Heart left ventricle (tissue), 16 donors: ENCODE measurements around the gene UVRAG. TPM values are rescaled to one million over a fixed set of nuclear protein-coding genes. Genes with fewer than 3 reads are reported as not detected.

ENCODE experiments used
- ATAC-seq, 4 donors: fragments of 200-7000 bp; cut with Tn5 transposase; one replicate each; pipeline ENCODE4 v1.9.1; 2020 to 2022; ENCODE audit warnings: moderate library complexity in 4 of 4, mild to moderate bottlenecking in 3 of 4, moderate number of reproducible peaks in 1 of 4
- DNase-seq, 5 donors: peaks; one replicate each; pipeline ENCODE4 v3.0.0-alpha.2; 2020
- H3K27ac ChIP-seq, 12 donors: fragments of 200-600 bp; sonication (generic) in 4 of 12; one replicate each; pipeline versions ENCODE4 v1.5.0 to v1.8.0; 2016 to 2022; ENCODE audit warnings: mild to moderate bottlenecking in 2 of 12
- H3K27me3 ChIP-seq, 9 donors: fragments of 200-600 bp; sonication (generic) in 2 of 9; one replicate each; pipeline versions ENCODE4 v1.5.1 to v1.8.0; 2016 to 2022; ENCODE audit warnings: mild to moderate bottlenecking in 3 of 9
- H3K36me3 ChIP-seq, 9 donors: fragments of 200-600 bp; sonication (generic) in 2 of 9; one replicate each; pipeline versions ENCODE4 v1.5.0 to v1.8.0; 2018 to 2022; ENCODE audit warnings: mild to moderate bottlenecking in 2 of 9
- H3K4me1 ChIP-seq, 12 donors: fragments of 200-600 bp; sonication (generic) in 4 of 12; one replicate each; pipeline versions ENCODE4 v1.5.0 to v1.8.0; 2016 to 2022; ENCODE audit warnings: mild to moderate bottlenecking in 3 of 12
- H3K4me3 ChIP-seq, 12 donors: fragments of 200-600 bp; sonication (generic) in 4 of 12; one replicate each; pipeline versions ENCODE4 v1.5.0 to v1.8.0; 2017 to 2022; ENCODE audit warnings: mild to moderate bottlenecking in 9 of 12, moderate library complexity in 4 of 12
- H3K9me3 ChIP-seq, 12 donors: fragments of 200-600 bp; sonication (generic) in 4 of 12; one replicate each; pipeline versions ENCODE4 v1.5.0 to v1.8.0; 2016 to 2022; ENCODE audit warnings: mild to moderate bottlenecking in 1 of 12
- CTCF ChIP-seq, 12 donors: fragments of 200-600 bp; sonication (generic) in 4 of 12; IDR thresholded peaks; one replicate each; pipeline versions ENCODE4 v1.5.0 to v1.8.0; 2018 to 2022; ENCODE audit warnings: antibody characterized with exemption in 12 of 12, mild to moderate bottlenecking in 5 of 12
- POLR2A ChIP-seq, 2 donors: fragments of 450-650 bp; IDR thresholded peaks; one replicate each; pipeline ENCODE4 v1.6.1; 2017; ENCODE audit warnings: antibody characterized with exemption in 2 of 2, mild to moderate bottlenecking in 2 of 2, moderate library complexity in 2 of 2
- WGBS, 4 donors: extraction: QIAGEN DNeasy Blood & Tissue Kit in 2 of 4; methylation state at CpG; one replicate each; pipeline versions ENCODE4 v1.1.5 to v1.1.7; 2013 to 2018; 5-methylcytosine and 5-hydroxymethylcytosine counted together
- intact Hi-C, 10 donors: fragments of 100-400 bp; cut with DNase I; formaldehyde crosslinking; loops; one replicate each; pipeline versions ENCODE4 v1.11.1 to v1.14.2; 2022
- polyA plus RNA-seq, 2 donors: library from polyadenylated mRNA; stranded (reverse); fragments of 200-250 nt; gene quantifications; one replicate each; pipeline ENCODE4 v1.2.3, GENCODE V29; 2013
- total RNA-seq, 9 donors: library from RNA; depleted of rRNA in 2 of 9; stranded (reverse); fragments of >200 nt in 2 of 9; fragmentation: NEBNext Ultra II Directional in 3 of 9; extraction: Animal tissue kit (Norgen Biotek cat#: 25700) in 3 of 9; gene quantifications; one replicate each; pipeline versions ENCODE4 v1.1.0 to v1.2.4, GENCODE V29; 2016 to 2023
- donor health status: ischemic (EF 13 %, LVEDD 7.1; RV severe dilation, severe dysfunction).
- donor health status: healthy with polysubstance abuse.
- donor health status: DM: no; HTN: yes; CAD: no.
- donor health status: DM: no; HTN: no; CAD: no.
- donor health status: ischemic (EF 25% LVEDD 6.9; RV normal size, moderate dysfunction).
- donor health status: ischemic (EF 25% LVEDD 5.7; RV mildly dilated, moderate dysfunction).
- donor health status: healthy.
- donor health status: DM: yes; HTN: yes; CAD: no.
- donor health status: ischemic (EF 35%, LVEDD 5.7; RV mildly dilated, moderate dysfunction).
- donor health status: nonischemic (EF 11% LVEDD 7.7; RV severe dilation, severe dysfunction).
- donor health status: DM: yes; HTN: yes; CAD: no.
- donor health status: PGD.
- donor health status: ischemic (EF 29% LVEDD 5.4; RV normal size, mild dysfunction).
- donor health status: nonischemic (EF 23%, LVEDD 6.1; RV moderate dilation, normal function).

UVRAG gene
- total and polyA plus RNA-seq, 11 donors, result 4.5 to 22.6 (median 15.0) TPM

- Histone ChIP-seq H3K4me3 (no peak overlapping the region), H3K9me3 (no peaks in the 10 kb centered on the region), H3K27ac (peak overlapping the region in 1 of 12 donors; percentile 18), H3K36me3 (peaks cover 0 to 5% (median under 1%) of the 10 kb centered on the region in 9 donors), H3K4me1 (peaks cover 0 to 19% (median 13%) of the 10 kb centered on the region in 12 donors), H3K27me3 (no peaks in the 10 kb centered on the region)
- intact Hi-C loops, result loop anchor here in 1 of 10 donors (10.0 kb wide), 1 partner anchor 423 kb away; no protein-coding TSS in a partner anchor
- ATAC-seq (no peak), DNase-seq (no peak)
- 86 to 97% (median 94%) methylated on average over 6 of the region's 6 CpGs for WGBS, 4 donors
- TF ChIP-seq CTCF (IDR thresholded peaks at IDR 0.05), result no peak
- no peak for TF ChIP-seq POLR2A (IDR thresholded peaks at IDR 0.05)
Observed at GRCh38 chr11:76148231-76148630, 333.2 kb downstream of the UVRAG start.

- TF ChIP-seq CTCF (IDR thresholded peaks at IDR 0.05) (no peak), POLR2A (IDR thresholded peaks at IDR 0.05) (no peak)
- DNase-seq (no peak), ATAC-seq (peak in 3 of 4 donors; percentile 24 to 31 (median 25))
- Histone ChIP-seq H3K4me3 (no peak overlapping the region), H3K36me3 (no peaks in the 10 kb centered on the region), H3K4me1 (peaks cover 0 to 20% (median 13%) of the 10 kb centered on the region in 12 donors), H3K27ac (peak overlapping the region in 1 of 12 donors; percentile 18), H3K9me3 (no peaks in the 10 kb centered on the region), H3K27me3 (no peaks in the 10 kb centered on the region)
- intact Hi-C loops, result loop anchor here in 1 of 10 donors (10.0 kb wide), 1 partner anchor 424 kb away; no protein-coding TSS in a partner anchor
- 69 to 83% (median 82%) methylated on average over 16 to 17 of the region's 17 CpGs for WGBS, 4 donors
Observed at GRCh38 chr11:76148941-76149613, 334.1 kb downstream of the UVRAG start.

- H3K9me3 ChIP-seq, result no peaks in the 10 kb centered on the region
- TF ChIP-seq CTCF (IDR thresholded peaks at IDR 0.05) (no peak), POLR2A (IDR thresholded peaks at IDR 0.05) (no peak)
- H3K27ac ChIP-seq, result no peak overlapping the region
- ATAC-seq (no peak), DNase-seq (no peak)
- H3K4me1 ChIP-seq, result peaks cover 0 to 20% (median 13%) of the 10 kb centered on the region in 12 donors
- no peaks in the 10 kb centered on the region for H3K36me3 ChIP-seq
- 90 to 99% (median 93%) methylated on average over 6 of the region's 6 CpGs for WGBS, 4 donors
- intact Hi-C loops, result loop anchor here in 9 of 10 donors (2.0 to 10.0 kb wide), 8 partner anchors 168 to 425 kb away; partner anchors contain the start of gene UVRAG (in 1 of the 9)
- H3K27me3 ChIP-seq, result no peaks in the 10 kb centered on the region
- H3K4me3 ChIP-seq, result no peak overlapping the region
Observed at GRCh38 chr11:76149713-76150112, 334.7 kb downstream of the UVRAG start.

- TF ChIP-seq CTCF (IDR thresholded peaks at IDR 0.05), result no peak
- TF ChIP-seq POLR2A (IDR thresholded peaks at IDR 0.05), result no peak
- H3K27me3 ChIP-seq, result no peaks in the 10 kb centered on the region
- H3K4me1 ChIP-seq, result peaks cover 0 to 20% (median 13%) of the 10 kb centered on the region in 12 donors
- no peaks in the 10 kb centered on the region for H3K9me3 ChIP-seq
- DNase-seq (no peak), ATAC-seq (no peak)
- intact Hi-C loops, result loop anchor here in 9 of 10 donors (2.0 to 10.0 kb wide), 7 partner anchors 167 to 348 kb away; partner anchors contain the start of gene UVRAG (in 1 of the 9)
- no peaks in the 10 kb centered on the region for H3K36me3 ChIP-seq
- H3K4me3 ChIP-seq, result no peak overlapping the region
- WGBS, 4 donors, result 94 to 99% (median 98%) methylated on average over 4 of the region's 4 CpGs
- H3K27ac ChIP-seq, result no peak overlapping the region
Observed at GRCh38 chr11:76150141-76150540, 335.1 kb downstream of the UVRAG start.
